ENCODE measurements around the gene XRCC5. TPM values are rescaled to one million over a fixed set of nuclear protein-coding genes. Genes with fewer than 3 reads are reported as not detected.
"Not testable (repeated sequence)": the region's sequence is repeated elsewhere in the genome, so short reads cannot be mapped to it uniquely, and the experiment has no call there.

XRCC5 gene
- total RNA-seq, 1 donor from 2014 or later: 113 TPM

DNA sequence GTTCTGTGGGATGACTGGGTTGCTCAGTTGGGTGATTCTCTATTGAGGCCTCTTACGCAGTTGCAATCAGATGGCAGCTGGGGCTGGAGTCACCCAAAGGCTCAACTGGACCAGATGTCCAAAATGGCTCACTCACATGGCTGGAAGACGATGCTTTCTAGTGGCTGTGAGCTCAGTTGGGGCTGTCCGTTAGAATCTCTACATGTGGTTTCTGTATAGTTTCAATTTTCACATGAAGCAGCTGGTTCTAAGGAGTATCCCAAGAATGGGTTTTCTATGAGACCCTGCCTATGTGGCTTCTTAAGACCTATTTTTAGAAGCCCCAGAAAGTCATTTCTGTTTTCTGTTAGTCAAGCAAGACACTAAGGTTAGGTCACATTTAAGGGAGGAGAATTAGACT, 4.4 kb downstream of the XRCC5 start:
- DNase-seq (ENCODE audit: missing footprints): no peak
- ATAC-seq: no peak
- intact Hi-C loops (cut with DNase I): no loop called here

DNA sequence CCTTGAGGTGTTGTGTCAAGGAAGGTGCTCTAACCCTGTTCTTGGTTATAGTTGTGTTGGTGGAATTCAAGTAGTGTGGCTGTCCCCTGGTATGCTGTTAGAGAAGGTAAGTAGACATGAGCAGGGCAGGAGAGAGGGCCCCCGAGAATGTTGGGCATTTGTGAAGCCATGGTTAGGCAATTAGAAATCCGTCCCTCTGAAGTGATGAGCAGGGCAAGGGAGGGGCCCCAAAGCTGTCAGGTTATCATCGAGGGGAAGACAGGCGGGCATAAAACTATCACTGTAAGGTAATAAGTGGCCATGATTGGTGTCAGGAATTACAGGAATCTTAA, 5.2 kb downstream of the XRCC5 start:
- ATAC-seq: no peak
- DNase-seq (ENCODE audit: missing footprints): no peak
- intact Hi-C loops (cut with DNase I): no loop called here

DNA sequence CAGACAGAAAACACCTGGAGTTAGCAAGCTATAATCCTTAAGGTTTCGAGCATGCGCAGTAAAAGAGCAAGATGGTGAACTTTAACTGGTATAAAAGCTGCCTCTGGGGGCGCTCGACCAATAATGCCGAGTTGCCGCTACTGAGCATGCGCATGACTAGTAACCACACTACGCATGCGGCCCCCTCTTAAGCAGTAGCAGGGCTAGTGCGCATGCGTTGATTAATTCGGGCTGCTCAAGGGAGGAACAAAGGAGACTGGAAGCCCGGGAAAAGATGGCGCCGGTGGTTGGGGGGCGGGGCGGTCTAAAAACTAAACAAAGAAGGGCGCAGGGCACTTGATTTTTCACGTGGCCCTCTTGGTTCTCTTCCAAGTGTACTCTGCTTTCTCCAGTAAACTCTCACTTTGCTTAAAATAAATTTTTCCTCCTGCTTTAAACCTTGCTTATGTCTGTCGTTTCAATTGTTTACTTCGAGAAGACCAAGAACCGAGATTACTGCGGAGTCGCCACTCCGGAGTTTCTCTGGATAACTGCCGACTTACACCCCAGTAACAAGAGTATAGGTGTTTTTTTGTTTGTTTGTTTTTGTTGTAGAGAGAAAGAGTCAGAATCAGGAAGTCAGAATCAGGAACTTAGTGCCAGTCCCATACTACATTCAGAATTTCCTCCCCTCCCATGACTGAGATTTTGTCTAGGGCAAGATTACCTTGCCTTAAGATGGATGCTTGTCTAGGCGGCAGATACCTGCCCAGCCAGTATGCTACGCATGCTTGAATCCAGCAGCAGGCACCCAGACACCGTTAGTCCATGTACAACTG, 5.8 kb downstream of the XRCC5 start:
- intact Hi-C loops (cut with DNase I): no loop called here
- ATAC-seq (peak; percentile 97), DNase-seq (ENCODE audit: missing footprints) (peak; percentile 98)

DNA sequence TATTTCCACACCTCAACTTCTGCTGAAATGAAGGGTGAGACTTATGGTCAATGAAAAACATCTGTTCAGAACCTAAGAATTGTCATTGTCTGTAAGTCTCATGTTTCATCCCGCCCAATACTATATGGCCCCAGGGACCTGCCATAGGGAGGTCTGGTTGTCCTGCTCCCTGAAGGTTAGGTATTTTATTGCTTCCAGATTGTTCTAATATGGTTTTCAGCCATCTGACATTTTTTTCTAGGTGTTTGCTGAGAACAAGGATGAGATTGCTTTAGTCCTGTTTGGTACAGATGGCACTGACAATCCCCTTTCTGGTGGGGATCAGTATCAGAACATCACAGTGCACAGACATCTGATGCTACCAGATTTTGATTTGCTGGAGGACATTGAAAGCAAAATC, 7.3 kb downstream of the XRCC5 start:
- no peak for ATAC-seq
- intact Hi-C loops (cut with DNase I): no loop called here
- no peak for DNase-seq (ENCODE audit: missing footprints)

DNA sequence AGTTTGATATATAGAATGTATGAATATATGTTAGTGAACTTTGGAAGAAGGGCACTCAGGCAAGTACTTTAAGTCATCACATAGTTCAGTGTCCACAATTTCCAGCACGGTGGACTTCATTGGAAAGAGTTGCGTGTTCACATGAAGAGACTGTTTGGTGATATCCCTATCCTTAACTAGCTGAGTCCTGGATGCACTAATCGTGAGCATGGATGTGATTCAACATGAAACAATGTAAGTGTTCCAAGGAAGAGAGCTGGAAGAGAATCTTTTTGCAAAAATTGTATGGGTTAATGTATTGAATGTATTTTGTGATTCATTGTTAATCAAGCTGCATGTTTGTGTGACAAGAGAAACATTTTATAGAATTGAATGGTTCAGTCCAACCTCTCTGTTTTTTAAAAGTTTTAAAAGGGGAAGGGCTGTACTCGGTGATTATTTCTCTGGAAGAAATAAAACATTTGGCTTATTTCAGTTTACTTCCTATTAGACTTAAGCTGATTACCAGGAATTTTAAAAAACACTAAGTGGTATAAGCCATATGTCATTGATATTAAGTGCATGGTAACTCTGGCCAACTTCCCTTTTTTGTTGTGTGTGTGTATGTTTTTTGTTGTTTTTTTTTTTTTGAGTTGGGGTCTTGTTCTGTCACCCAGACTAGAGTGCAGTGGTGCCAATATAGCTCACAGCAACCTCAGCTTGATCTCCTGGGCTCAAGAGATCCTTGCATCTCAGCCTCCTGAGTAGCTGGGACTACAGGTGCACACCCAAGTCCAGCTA, 8.6 kb downstream of the XRCC5 start:
- ATAC-seq (no peak), DNase-seq (ENCODE audit: missing footprints) (no peak)
- intact Hi-C loops (cut with DNase I): no loop called here

DNA sequence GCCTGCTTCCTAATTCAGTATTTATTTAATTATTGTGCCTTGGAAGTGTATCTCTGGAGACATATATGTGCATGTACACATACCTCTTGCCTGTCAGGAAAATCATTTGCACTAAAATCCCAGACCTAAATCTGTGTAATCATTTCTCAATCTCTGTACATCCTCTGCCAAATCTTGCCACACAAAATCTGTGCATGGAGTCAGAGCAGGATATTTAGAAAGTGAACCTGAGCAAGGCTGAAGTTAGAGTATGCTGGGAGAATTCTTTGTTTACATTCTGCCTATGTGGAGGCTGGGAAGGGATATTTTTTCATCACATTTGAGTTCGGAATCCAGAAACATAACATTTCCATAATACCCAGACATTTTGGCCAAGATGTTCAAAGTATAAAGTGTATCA, 9.3 kb downstream of the XRCC5 start:
- intact Hi-C loops (cut with DNase I): no loop called here
- ATAC-seq (no peak), DNase-seq (ENCODE audit: missing footprints) (no peak)

DNA sequence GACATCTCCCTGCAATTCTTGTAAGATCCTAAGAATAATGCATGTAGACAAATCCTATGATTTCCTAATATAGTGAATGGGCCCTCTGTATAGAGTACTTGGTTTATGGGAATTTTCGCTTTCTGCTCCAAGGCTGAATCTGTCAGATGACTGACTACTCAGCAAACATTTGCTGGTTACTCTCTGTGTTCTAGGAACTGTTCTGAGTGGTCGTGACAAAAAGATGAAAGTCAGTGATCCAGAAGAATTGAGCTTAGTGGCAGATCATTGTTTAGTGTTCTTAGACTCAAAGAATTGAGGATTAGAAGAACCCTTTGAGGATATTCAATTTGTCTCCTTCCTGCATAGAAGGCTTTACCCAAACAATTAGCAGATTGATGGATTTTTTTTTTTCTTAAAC, 10.0 kb downstream of the XRCC5 start:
- intact Hi-C loops (cut with DNase I): no loop called here
- no peak for DNase-seq (ENCODE audit: missing footprints)
- no peak for ATAC-seq

DNA sequence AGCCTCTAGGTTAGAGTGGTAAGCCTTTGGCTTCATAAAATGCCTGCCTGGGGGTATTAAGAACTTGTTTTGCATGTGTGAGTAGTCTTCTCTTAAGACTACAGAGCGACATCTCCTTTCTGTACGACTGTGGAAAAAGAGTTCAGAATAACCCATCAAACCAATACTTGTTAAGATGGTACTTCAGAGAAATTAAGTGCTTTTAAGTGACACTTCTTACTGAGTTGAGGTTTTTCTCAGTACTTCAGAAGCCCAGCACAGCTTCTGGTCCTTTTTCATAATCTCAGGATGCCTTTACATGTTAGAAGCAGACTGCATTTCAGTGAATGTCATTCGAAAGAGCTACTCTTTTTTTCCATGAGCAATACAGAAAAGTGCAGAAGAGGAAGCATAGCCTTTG, 10.8 kb downstream of the XRCC5 start:
- ATAC-seq (no peak), DNase-seq (ENCODE audit: missing footprints) (no peak)
- intact Hi-C loops (cut with DNase I): no loop called here

DNA sequence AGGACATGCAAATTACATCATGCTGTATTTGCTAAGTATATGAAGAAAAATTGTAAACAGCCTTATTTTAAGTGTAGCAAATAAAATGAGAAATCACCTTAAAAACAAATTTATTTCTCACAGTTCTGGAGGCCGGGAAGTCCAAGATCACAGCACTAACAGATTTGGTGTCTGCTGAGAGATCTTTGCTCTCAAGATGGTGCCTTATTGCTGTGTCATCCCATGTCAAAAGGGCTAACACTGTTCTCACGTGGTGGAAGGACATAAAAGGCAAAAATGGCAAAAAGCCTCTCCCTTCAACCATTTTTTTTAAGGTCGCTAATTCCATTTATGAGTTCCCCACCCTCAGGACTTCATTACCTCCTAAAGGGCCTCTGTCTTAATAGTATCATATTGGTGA, 12.1 kb downstream of the XRCC5 start:
- ATAC-seq (no peak), DNase-seq (ENCODE audit: missing footprints) (no peak)
- intact Hi-C loops (cut with DNase I): no loop called here

DNA sequence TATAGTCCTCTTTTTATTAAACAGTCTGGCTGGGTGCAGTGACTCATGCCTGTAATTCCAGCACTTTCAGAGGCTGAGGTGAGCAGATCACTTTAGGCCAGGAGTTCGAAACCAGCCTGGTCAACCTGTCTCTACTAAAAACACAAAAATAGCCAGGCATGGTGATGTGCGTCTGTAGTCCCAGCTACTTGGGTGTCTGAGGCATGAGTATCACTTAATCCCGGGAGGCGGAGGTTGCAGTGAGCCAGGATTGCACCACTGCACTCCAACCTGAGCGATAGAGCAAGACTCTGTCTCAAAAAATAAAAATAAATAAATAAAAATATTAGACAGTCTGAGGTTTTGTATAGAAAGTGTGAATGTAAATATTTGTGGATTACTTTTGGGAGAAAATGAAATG, 17.8 kb downstream of the XRCC5 start:
- no peak for ATAC-seq
- no peak for DNase-seq (ENCODE audit: missing footprints)
- intact Hi-C loops (cut with DNase I): no loop called here

DNA sequence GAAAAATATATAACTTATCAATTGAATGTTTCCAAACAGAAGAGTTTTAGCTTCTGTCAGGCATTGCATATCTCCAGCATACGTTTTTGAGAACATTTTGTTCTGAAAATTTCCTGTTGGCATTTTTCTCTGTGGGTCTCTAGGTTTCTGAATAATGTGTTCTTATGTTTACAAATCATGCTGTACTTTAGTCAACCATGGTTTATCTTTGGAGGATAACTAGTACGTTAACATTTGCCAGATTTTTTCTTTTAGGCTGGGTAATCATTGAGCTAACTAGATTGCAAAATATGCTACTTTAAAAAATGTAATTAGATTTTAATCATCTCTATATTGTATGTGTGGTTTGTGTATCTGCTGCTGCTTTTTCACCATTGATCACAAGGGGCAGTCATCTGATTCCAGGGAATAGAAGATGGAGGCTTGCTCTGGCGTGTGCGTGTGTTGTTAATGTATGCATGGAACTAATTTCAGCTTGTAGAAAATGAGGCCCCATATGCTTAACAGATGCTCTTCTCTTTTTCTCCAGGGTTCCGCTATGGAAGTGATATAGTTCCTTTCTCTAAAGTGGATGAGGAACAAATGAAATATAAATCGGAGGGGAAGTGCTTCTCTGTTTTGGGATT, 21.3 kb downstream of the XRCC5 start:
- ATAC-seq (no peak), DNase-seq (ENCODE audit: missing footprints) (no peak)
- intact Hi-C loops (cut with DNase I): no loop called here

DNA sequence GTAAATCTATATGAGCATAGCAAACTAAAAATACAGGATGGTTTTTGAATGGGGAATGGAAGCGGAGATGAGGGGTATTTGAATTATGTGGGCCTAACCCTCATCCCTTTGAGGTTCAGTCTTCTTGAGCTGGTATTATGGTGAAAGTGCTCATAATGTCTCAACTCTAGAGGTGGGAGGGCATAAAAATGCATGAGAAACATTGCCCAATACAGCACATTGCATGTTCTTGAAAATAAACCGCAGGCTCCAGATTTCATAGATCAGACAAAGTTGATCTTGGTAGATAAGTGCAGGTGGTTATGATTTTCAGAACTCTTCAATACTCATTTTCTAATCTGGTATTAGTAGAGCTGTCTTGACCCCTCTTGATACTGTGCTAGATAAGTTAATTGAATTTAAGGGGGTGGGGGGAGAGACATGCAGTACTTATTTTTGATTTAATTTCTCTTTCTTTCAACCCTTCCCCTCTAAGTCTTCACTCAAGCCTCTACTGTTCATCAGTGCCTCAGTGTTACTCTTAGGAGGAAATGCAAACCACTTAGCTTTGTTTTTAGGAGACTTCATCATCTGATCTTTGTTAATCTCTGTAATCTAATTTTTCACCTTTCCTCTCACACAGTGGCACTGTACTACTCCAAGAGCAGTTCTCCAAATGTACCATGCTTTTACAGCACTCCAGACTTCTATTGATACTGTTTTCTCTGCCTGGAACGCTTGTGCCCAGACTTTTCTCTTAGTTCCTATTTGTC, 22.2 kb downstream of the XRCC5 start:
- no peak for ATAC-seq
- intact Hi-C loops (cut with DNase I): no loop called here
- no peak for DNase-seq (ENCODE audit: missing footprints)

DNA sequence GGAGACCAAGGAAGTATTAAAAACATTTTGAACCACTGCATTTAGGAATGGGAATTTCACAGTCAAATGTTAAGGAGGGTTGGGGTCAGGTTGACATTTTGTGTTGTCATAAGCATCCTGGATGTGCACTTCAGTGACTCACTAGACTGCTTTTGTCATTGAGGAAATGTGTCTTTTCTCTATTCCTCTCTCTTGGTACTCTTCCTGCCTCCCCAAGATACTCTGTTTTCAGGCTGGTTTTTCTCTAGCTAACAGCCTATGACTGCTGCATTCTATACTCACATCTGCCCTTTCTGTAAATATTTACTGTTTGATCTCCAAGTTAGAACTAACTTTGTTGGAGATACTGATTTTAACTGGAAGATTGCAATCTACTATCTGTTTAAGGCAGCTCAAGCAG, 23.4 kb downstream of the XRCC5 start:
- ATAC-seq (no peak), DNase-seq (ENCODE audit: missing footprints) (no peak)
- intact Hi-C loops (cut with DNase I): no loop called here

DNA sequence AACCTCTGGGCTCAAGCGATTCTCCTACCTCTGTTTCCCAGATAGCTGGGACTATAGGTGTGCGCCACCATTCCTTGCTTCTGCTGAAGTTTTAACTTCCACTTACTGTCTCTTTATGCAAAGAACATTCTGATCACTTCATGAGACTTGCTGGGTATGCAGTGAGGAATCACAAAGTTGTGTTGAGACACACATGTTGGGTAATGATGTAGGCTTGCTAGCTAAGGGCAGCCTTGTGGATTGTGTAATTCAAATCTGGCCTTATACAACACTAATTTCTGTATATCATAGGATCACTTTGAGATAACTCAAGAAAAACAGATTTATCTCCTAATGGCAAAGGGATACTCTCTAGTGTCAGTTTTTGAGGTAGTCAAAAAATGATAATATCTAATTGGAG, 24.2 kb downstream of the XRCC5 start:
- DNase-seq (ENCODE audit: missing footprints) (no peak), ATAC-seq (no peak)
- intact Hi-C loops (cut with DNase I): no loop called here

DNA sequence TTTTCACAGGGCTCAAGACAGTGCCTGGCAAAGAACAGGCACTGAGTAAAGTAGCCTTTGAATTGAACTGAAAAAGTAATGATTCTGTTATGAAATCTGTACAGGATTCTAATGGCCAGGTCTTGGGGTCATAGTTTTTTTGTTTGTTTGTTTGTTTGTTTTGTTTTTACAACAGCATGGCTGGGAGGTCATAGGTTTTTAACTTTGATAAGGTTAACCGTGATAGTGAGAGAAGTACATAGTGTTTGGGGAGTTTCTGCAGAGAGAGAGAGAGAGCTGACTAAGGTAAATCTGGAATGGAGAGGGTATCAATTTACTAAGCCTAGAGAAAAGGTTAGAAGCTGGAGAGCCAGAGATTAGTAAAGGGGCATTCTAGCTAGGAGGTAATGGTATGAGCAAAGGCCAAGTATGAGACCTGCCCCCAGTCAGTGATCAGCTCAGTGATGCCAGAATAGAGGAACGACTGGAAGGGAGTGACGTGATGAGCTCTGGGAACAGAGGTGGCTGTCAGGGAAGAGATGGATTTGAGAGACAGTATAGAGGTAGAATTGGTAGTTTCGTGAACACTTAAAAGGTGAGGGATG, 25.9 kb downstream of the XRCC5 start:
- intact Hi-C loops (cut with DNase I): no loop called here
- ATAC-seq: no peak
- DNase-seq (ENCODE audit: missing footprints): no peak

DNA sequence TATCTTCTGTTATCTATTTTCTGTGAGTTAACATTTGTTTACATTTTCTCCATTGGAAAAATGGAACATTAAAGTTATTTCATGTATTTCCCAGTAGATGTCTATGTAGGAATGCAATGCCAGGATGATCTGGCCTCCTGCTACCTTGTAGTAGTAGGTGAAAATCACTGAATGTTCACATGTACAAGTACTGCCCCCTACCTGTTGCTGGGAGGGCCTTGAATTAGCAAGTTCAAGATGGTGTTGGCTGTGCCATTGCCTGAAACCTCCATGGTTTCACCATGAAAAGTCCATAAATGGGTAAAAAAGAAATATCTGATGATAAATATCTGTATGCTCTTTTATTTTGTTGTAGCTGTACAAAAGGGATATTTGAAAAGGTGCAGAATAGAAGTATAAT, 30.7 kb downstream of the XRCC5 start:
- ATAC-seq (no peak), DNase-seq (ENCODE audit: missing footprints) (no peak)
- intact Hi-C loops (cut with DNase I): no loop called here

DNA sequence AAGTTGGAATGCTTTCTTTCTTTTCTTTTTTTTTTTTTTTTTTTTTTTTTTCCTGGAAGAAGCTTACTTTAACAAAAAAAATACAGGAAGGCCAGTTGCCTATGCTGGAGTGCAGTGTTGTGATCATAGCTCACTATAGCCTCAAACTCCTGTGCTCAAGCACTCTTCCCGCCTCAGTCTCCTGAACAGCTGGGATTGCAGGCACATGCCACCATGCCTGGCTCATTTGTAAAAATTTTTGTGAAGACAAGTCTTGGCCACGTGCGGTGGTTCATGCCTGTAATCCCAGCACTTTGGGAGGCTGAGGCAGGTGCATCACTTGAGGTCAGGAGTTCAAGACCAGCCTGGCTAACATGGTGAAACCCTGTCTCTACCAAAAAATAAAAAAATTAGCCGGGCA, 32.4 kb downstream of the XRCC5 start:
- intact Hi-C loops (cut with DNase I); DNase-seq (ENCODE audit: missing footprints); ATAC-seq: not testable (repeated sequence)

DNA sequence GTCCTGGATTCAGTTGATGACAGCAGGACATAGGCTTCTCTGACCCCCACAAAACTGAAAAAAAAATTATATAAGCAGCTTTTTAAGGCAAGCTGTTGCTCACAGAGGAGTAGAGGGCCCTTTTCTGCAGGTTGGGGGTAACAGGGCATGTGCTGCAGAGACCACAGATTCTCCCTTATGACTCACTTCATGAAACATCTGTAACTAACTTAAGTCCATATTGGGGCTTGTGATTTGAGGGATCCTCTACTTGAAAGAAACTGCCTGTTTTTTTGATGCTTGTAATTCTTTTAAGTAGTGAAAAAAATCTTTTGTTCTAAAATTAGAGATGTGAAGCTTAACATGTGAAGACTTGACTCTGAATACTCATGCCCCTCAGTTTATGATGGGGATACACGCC, 33.4 kb downstream of the XRCC5 start:
- DNase-seq (ENCODE audit: missing footprints) (no peak), ATAC-seq (no peak)
- intact Hi-C loops (cut with DNase I): no loop called here

DNA sequence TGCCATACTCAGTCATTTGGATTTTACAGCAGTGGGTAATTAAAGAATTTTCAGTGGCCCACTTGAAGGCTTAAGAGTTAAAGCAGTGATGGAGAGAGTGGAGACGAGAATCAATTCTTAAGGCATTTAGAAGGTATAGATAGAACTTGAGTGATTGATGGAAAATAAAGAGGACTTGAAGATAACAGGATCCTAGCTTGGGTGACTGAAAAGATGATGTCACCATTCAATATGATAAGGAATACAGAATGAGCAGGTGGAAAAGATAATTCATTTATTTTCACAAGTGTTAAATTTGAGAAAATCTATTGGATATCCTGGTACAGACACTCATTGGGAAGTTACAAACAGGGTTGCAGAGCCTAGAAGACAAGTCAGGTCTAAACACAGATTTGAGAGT, 35.2 kb downstream of the XRCC5 start:
- intact Hi-C loops (cut with DNase I): no loop called here
- ATAC-seq (no peak), DNase-seq (ENCODE audit: missing footprints) (no peak)
